HG03108 (cell line): ENCODE results near the gene MFSD6L.

Experiments used
- ATAC-seq: cut with Tn5 transposase; IDR thresholded peaks from one replicate; pipeline ENCODE4 v1.9.1; 2021; ENCODE audit warnings: moderate library complexity; ENCODE audit not compliant: unreplicated experiment

The MFSD6L gene

GRCh38 chr17:8747742-8748141, 51.4 kb downstream of the MFSD6L start:
- ATAC-seq: no peak
